HFF-Myc (cell line): ENCODE data around the gene CIITA.

Experiments
- DNase-seq: peaks from one replicate; pipeline ENCODE4 v3.0.0-alpha.2; 2011; ENCODE audit warnings: low read depth; ENCODE audit errors: extremely low read depth
- H3K4me3 ChIP-seq: replicated peaks from 2 replicates; pipeline ENCODE4 v1.5.1; 2011; ENCODE audit warnings: low read depth, mild to moderate bottlenecking, control low read depth, low read length
- TF ChIP-seq, protein P1 (sequence below): IDR thresholded peaks from 2 replicates; pipeline ENCODE4 v1.5.1; 2012; ENCODE audit warnings: mild to moderate bottlenecking, low read depth, low read length, control low read depth; ENCODE audit errors: missing control alignments

The CIITA gene

GRCh38 chr16:10942352-10943063 is 65.5 kb downstream of the CIITA start, which contains the start of gene DEXI:
Gene DEXI (minus strand): TSS chr16:10942468. CDS start chr16:10942005, 463 bp downstream.
- TF ChIP-seq, protein P1, sequence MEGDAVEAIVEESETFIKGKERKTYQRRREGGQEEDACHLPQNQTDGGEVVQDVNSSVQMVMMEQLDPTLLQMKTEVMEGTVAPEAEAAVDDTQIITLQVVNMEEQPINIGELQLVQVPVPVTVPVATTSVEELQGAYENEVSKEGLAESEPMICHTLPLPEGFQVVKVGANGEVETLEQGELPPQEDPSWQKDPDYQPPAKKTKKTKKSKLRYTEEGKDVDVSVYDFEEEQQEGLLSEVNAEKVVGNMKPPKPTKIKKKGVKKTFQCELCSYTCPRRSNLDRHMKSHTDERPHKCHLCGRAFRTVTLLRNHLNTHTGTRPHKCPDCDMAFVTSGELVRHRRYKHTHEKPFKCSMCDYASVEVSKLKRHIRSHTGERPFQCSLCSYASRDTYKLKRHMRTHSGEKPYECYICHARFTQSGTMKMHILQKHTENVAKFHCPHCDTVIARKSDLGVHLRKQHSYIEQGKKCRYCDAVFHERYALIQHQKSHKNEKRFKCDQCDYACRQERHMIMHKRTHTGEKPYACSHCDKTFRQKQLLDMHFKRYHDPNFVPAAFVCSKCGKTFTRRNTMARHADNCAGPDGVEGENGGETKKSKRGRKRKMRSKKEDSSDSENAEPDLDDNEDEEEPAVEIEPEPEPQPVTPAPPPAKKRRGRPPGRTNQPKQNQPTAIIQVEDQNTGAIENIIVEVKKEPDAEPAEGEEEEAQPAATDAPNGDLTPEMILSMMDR = peak; percentile 6
- DNase-seq = peak; percentile 49
- H3K4me3 ChIP-seq = peak within 1 kb of the TSS; percentile 93

- DNase-seq = no peak
- peak overlapping the region; percentile 93; the same call in 1 of the 2 replicates for H3K4me3 ChIP-seq
- TF ChIP-seq, protein P1 = no peak
Measured at GRCh38 chr16:10943064-10943353, 66.0 kb downstream of the CIITA start.

GRCh38 chr16:10944249-10945064 is 67.5 kb downstream of the CIITA start, which contains the start of gene CLEC16A:
Gene CLEC16A (plus strand): TSS chr16:10944564. CDS start chr16:10944718, 154 bp downstream.
- TF ChIP-seq, protein P1 = no peak
- peak; percentile 80 for DNase-seq
- peak within 1 kb of the TSS; percentile 81 for H3K4me3 ChIP-seq

DNA sequence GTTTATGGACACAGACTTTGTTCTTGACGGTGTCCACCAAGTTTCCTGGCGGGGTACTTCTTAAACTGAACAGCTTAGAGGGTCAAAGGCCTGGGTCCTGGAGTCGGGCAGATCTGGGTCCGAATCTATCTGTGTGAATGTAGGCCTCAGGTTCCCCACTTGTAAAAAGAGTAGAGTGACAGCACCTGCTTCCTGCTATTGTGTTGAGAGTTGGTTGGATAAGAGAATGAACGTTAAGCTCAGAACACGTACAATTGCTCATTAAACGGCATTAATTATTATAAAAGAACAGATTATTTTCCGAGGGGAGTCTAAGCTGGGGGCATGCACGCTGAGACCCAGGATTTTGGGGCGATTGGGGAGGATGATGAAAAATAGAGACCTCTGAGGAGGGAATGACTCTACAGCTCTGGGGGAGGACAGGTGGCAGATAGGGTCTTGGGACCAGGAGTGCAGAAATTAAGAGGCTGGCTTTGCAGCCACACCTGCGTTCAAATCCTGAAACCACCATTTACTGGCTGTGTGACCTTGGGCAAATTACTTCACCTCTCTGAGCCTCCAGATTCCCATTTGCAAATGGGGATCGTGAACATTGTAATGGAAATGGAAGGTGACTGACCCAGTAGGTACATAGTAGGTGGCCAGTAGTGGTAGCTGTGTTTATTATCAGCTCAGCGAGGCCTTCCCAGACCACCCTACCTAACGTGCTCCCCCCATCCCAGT is 68.2 kb downstream of the CIITA start:
- DNase-seq = no peak
- peak overlapping the region; percentile 81 for H3K4me3 ChIP-seq
- TF ChIP-seq, protein P1 = no peak

DNA sequence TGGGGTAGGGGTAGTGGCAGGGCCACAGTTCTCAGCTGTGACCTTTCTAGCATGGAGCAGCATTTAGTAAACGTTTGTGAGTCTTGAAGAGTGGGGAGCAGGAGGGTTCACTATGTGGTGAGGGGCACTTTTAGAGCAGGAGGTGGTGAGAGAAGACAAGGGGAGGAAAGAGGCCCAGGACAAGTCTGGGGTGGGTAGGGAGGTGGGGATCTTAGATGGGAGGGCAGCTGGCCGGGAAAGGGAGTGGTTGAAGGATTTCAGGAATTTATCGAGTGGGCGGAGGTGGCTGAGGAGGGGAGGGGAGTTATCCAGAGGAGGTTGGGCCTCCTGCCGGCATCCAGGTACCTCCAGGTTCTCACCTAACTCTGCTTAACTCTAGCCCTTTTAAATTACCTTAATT is 69.3 kb downstream of the CIITA start:
- no peak for DNase-seq
- H3K4me3 ChIP-seq = peak overlapping the region; percentile 81
- TF ChIP-seq, protein P1 = no peak

DNA sequence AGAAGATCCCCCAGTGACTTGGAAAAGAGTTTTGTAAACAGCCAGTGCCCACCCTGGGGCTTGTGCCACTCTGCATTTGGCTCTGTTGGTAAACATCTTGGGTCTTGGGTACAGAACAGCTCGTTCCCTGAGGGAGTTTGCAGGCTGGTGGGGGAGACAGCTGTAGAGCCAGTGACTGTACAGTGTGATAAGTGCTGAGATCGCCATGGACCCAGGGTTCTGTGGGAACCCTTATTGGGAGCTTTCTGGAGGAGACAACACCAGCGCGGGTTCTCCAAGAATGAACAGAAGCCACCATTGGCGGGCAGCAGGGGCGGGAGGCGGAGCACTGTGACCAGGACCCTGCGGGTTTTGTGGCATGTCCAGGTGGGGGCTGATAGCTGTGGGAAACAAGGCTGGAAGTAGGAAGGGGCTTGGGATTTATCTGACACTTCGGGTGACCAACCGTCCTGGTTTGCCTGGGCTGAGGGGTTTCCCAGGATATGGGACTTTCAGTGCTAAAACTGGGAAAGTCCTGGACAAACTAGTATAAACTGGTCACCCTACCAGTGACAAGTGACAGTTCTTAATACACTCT is 70.3 kb downstream of the CIITA start:
- no peak overlapping the region for H3K4me3 ChIP-seq
- DNase-seq = no peak
- TF ChIP-seq, protein P1 = no peak
